OCI-LY3 (cell line): ENCODE measurements around the gene OSBPL2.

ENCODE experiments used
- CTCF ChIP-seq: fragments of 200-600, 300-600 bp; sonication (generic); IDR thresholded peaks from 2 replicates; pipeline ENCODE4 v1.5.1; 2014; ENCODE audit warnings: antibody characterized with exemption, low read length, low read depth
- EZH2phosphoT487 ChIP-seq: fragments of 200-600 bp; shearing (Covaris generic); IDR thresholded peaks from 2 replicates; pipeline ENCODE4 v1.6.1; 2018; ENCODE audit warnings: antibody characterized with exemption, mixed run types, low read depth

GRCh38 chr20:62259294-62259565 is 20.9 kb downstream of the OSBPL2 start:
- no peak for TF ChIP-seq CTCF
- TF ChIP-seq EZH2phosphoT487, result no peak
